Measurements from ENCODE around the gene WARS2. TPM values are rescaled to one million over a fixed set of nuclear protein-coding genes. Genes with fewer than 3 reads are reported as not detected.
"Not testable (repeated sequence)": the region's sequence is repeated elsewhere in the genome, so short reads cannot be mapped to it uniquely, and the experiment has no call there.

Gene WARS2
- total RNA-seq, 2 experiments from 2014 or later: 28.3 to 30.0 TPM

DNA sequence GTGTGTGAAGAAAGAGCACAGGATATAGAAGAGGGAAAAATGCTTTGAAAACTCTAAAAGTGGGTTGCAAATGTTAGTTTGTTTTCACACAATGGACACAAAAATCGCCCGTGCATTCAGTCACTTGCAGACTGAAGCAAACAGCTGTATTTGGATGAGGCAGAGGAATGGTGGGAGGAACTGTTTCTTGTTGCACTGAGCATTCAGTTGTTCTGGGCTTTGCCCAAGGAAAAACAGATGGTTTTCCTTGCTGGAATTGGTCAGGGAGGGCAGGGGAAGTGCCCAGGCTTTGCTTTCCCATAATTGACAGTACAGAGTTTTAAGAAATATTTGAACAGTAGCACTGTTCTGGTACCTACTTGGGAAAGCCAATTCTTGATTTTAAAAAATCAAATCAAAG, 19.5 kb upstream of the WARS2 start:
- Mint-ChIP-seq H3K36me3 (ENCODE audit: low read depth) (peaks cover 70% of the 10 kb centered on the region), H3K4me3 (no peak overlapping the region), H3K9me3 (peaks cover 2% of the 10 kb centered on the region), H3K4me1 (ENCODE audit: low read depth) (peaks cover 4% of the 10 kb centered on the region), H3K27ac (no peak overlapping the region), H3K27me3 (ENCODE audit: low read depth) (no peaks in the 10 kb centered on the region)
- intact Hi-C loops (cut with micrococcal nuclease): no loop called here
- CTCF ChIA-PET: interaction anchor here (1.6 kb wide), 1 partner anchor 19 kb away, joined by 3 read pairs; no protein-coding TSS in a partner anchor
- DNase-seq: no peak

DNA sequence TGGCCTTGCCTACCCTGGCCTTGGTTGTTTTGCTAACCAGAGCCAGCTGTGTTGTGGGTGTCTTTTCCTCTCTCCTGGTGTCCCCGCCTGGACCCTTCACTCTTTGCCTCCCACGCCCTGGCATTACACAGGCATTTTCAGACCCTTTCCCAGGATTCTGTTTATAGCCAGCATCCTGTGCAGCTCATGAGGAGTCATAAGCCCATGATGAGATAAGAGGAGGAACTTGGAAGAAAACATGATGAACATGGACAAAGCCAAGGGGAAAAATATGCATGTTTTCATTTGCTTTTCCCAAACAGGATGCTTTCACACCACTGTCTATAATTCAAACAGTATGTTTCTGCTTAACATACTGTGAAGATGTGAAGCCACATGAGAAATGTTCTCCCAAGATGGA, 18.7 kb upstream of the WARS2 start:
- CTCF ChIA-PET: no interaction called here
- Mint-ChIP-seq H3K27me3 (ENCODE audit: low read depth) (no peaks in the 10 kb centered on the region), H3K4me3 (no peak overlapping the region), H3K27ac (no peak overlapping the region), H3K4me1 (ENCODE audit: low read depth) (peaks cover 5% of the 10 kb centered on the region), H3K36me3 (ENCODE audit: low read depth) (peaks cover 70% of the 10 kb centered on the region), H3K9me3 (peaks cover 2% of the 10 kb centered on the region)
- intact Hi-C loops (cut with micrococcal nuclease): no loop called here
- no peak for DNase-seq

DNA sequence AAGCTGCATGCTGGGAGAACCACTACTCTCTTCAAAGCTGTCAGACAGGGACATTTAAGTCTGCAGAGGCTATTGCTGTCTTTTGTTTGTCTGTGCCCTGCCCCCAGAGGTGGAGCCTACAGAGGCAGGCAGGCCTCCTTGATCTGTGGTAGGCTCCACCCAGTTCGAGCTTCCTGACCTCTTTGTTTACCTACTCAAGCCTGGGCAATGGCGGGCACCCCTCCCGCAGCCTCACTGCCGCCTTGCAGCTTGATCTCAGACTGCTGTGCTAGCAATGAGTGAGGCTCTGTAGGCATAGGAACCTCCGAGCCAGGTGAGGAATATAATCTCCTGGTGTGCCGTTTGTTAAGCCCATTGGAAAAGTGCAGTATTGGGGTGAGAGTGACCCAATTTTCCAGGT, 16.3 kb upstream of the WARS2 start:
- H3K27ac Mint-ChIP-seq; H3K4me3 Mint-ChIP-seq; DNase-seq; H3K9me3 Mint-ChIP-seq; H3K27me3 Mint-ChIP-seq (ENCODE audit: low read depth); H3K4me1 Mint-ChIP-seq (ENCODE audit: low read depth); CTCF ChIA-PET; intact Hi-C loops (cut with micrococcal nuclease): not testable (repeated sequence)
- H3K36me3 Mint-ChIP-seq (ENCODE audit: low read depth): peaks cover 68% of the 10 kb centered on the region

DNA sequence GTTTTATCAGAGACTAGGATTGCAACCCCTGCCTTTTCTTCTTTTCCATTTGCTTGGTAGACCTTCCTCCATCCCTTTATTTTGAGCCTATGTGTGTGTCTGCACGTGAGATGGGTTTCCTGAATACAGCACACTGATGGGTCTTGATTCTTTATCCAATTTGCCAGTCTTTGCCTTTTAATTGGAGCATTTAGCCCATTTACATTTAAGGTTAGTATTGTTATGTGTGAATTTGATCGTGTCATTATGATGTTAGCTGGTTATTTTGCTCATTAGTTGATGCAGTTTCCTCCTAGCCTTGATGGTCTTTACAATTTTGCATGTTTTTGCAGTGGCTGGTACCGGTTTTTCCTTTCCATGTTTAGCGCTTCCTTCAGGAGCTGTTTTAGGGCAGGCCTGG, 14.6 kb upstream of the WARS2 start:
- H3K36me3 Mint-ChIP-seq (ENCODE audit: low read depth): peaks cover 68% of the 10 kb centered on the region
- H3K4me1 Mint-ChIP-seq (ENCODE audit: low read depth); H3K27me3 Mint-ChIP-seq (ENCODE audit: low read depth); H3K9me3 Mint-ChIP-seq; CTCF ChIA-PET; intact Hi-C loops (cut with micrococcal nuclease); H3K4me3 Mint-ChIP-seq; H3K27ac Mint-ChIP-seq; DNase-seq: not testable (repeated sequence)

DNA sequence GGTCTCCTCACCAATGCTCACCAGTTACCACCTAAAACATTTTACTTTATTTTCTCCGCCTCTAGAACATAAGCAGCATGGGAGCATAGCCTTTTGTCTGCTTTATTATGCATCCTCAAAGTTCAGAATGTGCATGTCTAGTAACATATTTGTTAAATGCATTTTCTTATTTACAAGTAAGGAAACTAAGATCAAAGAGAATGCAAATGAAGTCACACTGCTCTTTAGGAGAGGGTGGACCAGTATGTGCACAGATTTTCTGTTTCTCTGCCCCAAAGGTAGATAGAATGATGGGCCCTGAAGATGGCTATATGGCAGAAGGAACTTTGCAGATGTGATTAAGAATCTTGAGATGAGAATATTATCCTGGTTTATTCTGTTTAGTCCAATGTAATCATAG, 9.7 kb upstream of the WARS2 start:
- intact Hi-C loops (cut with micrococcal nuclease): no loop called here
- H3K27me3 Mint-ChIP-seq (ENCODE audit: low read depth): no peaks in the 10 kb centered on the region
- H3K9me3 Mint-ChIP-seq: no peaks in the 10 kb centered on the region
- no peak overlapping the region for H3K27ac Mint-ChIP-seq
- CTCF ChIA-PET: interaction anchor here (0.7 kb wide), 1 partner anchor 8 kb away, joined by 3 read pairs; no protein-coding TSS in a partner anchor
- peaks cover 52% of the 10 kb centered on the region for H3K36me3 Mint-ChIP-seq (ENCODE audit: low read depth)
- peaks cover 13% of the 10 kb centered on the region for H3K4me1 Mint-ChIP-seq (ENCODE audit: low read depth)
- DNase-seq: no peak
- H3K4me3 Mint-ChIP-seq: no peak overlapping the region

DNA sequence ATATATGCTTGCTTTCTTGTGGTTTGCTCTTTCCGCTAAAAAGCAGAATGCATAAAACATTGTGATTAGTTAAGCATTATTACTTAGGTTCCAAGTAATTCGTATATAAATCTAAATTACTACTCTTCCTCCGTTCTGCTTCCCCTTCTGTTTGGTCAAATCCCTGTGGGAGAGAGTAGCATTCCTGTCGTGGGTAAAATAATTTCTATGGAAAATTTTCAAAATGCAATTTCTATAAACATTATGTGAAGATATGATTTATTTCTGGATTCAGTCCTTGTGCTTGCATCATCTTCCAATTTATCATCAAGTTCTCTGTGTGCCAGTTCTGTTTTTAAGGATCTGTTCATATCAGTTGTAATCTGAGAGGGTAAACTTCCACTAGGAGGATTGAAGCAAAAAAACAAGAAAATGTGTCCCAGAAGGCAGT, 7.2 kb upstream of the WARS2 start:
- no peak overlapping the region for H3K4me3 Mint-ChIP-seq
- peaks cover 49% of the 10 kb centered on the region for H3K36me3 Mint-ChIP-seq (ENCODE audit: low read depth)
- intact Hi-C loops (cut with micrococcal nuclease): no loop called here
- H3K4me1 Mint-ChIP-seq (ENCODE audit: low read depth): peaks cover 18% of the 10 kb centered on the region
- CTCF ChIA-PET: no interaction called here
- DNase-seq: no peak
- H3K27ac Mint-ChIP-seq: no peak overlapping the region
- H3K27me3 Mint-ChIP-seq (ENCODE audit: low read depth): no peaks in the 10 kb centered on the region
- no peaks in the 10 kb centered on the region for H3K9me3 Mint-ChIP-seq

DNA sequence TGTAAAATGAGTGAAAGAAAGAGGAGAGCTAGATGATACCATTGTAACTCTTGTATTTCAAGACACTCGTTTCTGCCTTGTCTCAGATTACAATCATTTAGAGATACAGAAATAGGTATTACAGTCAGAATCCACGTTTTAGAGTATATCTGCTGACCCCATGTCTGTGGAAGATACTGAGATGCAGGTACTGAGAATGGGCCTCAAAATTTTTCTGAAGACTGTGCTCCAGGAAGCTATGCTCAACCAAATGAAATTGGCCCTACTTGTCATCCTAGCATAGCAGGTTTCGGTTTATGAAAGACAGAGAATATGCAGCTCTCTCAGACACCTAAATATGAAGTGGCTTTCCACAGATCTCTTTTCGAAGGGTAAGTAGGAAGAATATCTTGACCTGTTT, 6.0 kb upstream of the WARS2 start:
- intact Hi-C loops (cut with micrococcal nuclease): no loop called here
- CTCF ChIA-PET: no interaction called here

DNA sequence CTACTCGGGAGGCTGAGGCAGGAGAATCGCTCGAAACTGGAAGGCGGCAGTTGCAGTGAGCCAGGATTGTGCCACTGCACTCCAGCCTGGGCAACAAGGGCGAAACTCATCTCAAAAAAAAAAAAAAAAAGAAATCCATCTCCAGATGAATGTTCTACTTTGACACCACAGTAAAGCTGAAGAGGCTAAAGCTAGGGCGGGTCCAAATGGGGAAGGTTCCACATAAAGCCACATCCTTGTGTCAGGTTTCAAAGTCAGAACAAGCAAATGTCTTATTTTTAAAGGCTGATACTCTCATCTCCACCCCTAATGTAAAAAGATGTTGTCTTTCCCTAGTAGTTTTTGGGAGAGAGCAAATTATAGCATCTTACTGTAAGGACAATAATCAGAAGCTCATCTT, 4.4 kb upstream of the WARS2 start:
- CTCF ChIA-PET: interaction anchor here (0.5 kb wide), 1 partner anchor 132 kb away, joined by 3 read pairs; no protein-coding TSS in a partner anchor
- no peak overlapping the region for H3K27ac Mint-ChIP-seq
- peaks cover 40% of the 10 kb centered on the region for H3K36me3 Mint-ChIP-seq (ENCODE audit: low read depth)
- H3K4me3 Mint-ChIP-seq: no peak overlapping the region
- peaks cover 32% of the 10 kb centered on the region for H3K4me1 Mint-ChIP-seq (ENCODE audit: low read depth)
- no peaks in the 10 kb centered on the region for H3K9me3 Mint-ChIP-seq
- DNase-seq: no peak
- H3K27me3 Mint-ChIP-seq (ENCODE audit: low read depth): no peaks in the 10 kb centered on the region
- intact Hi-C loops (cut with micrococcal nuclease): loop anchor here (5.0 kb wide), 5 partner anchors 132 to 1778 kb away; partner anchors contain the start of genes MAN1A2 and SEC22B

More for the DNA sequence above, 6.0 kb upstream of the WARS2 start:
- H3K27ac Mint-ChIP-seq: no peak overlapping the region
- H3K9me3 Mint-ChIP-seq: no peaks in the 10 kb centered on the region
- H3K4me3 Mint-ChIP-seq: no peak overlapping the region
- DNase-seq: no peak
- peaks cover 28% of the 10 kb centered on the region for H3K4me1 Mint-ChIP-seq (ENCODE audit: low read depth)
- no peaks in the 10 kb centered on the region for H3K27me3 Mint-ChIP-seq (ENCODE audit: low read depth)
- H3K36me3 Mint-ChIP-seq (ENCODE audit: low read depth): peaks cover 47% of the 10 kb centered on the region

DNA sequence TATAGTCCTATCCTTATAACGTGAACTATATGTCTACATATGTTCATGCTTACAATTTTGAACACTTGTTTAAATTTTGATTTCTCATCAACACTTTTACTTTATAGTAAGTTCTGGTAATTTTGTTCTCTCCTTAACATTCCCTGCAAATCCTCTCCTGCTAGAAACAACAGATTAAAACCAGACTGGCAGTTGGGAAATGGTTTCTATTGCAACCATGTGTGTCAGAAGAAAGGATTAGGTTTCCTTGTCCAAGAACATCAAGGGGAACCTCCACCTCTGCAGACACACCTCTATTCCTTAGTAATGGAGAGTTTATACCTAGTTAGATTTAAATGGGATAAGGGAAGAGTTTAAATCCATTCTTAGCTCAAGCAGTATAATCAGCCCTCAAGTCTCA, 3.3 kb upstream of the WARS2 start:
- CTCF ChIA-PET: no interaction called here
- intact Hi-C loops (cut with micrococcal nuclease): loop anchor here (5.0 kb wide), 5 partner anchors 134 to 1776 kb away; partner anchors contain the start of genes MAN1A2 and SEC22B
- no peak overlapping the region for H3K27ac Mint-ChIP-seq

DNA sequence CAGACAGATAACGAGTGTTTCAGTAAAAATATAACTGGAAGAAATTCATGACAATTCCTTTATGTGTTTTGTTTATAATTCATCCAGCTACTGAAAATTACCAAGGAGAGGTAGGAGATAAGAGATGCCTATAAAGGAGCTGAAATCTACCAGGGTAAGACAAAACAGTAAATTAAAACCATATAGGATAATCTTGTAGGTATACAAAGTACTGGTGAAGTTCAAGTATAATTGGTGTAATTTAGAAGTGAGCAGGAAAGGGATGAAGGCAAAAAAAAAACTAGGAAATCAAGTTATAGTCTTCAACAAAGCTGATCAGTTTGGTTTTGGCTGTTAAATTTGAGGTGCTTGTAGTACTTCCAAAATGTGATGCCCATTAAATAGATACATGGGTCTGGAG, 1.2 kb upstream of the WARS2 start:
- H3K4me3 Mint-ChIP-seq: no peak overlapping the region
- H3K9me3 Mint-ChIP-seq: no peaks in the 10 kb centered on the region
- H3K36me3 Mint-ChIP-seq (ENCODE audit: low read depth): peaks cover 27% of the 10 kb centered on the region
- H3K4me1 Mint-ChIP-seq (ENCODE audit: low read depth): peaks cover 33% of the 10 kb centered on the region
- no peaks in the 10 kb centered on the region for H3K27me3 Mint-ChIP-seq (ENCODE audit: low read depth)
- no peak overlapping the region for H3K27ac Mint-ChIP-seq
- intact Hi-C loops (cut with micrococcal nuclease): loop anchor here (2.0 to 5.0 kb wide), 8 partner anchors 136 to 1774 kb away; partner anchors contain the start of genes MAN1A2, SEC22B and TENT5C
- no peak for DNase-seq
- CTCF ChIA-PET: interaction anchor here (0.6 to 1.5 kb wide), 4 partner anchors 11 to 156 kb away, joined by 3 to 4 read pairs (median 3); no protein-coding TSS in a partner anchor

More for the DNA sequence above, 3.3 kb upstream of the WARS2 start:
- H3K36me3 Mint-ChIP-seq (ENCODE audit: low read depth): peaks cover 35% of the 10 kb centered on the region
- DNase-seq: no peak
- no peak overlapping the region for H3K4me3 Mint-ChIP-seq
- no peaks in the 10 kb centered on the region for H3K9me3 Mint-ChIP-seq
- peaks cover 34% of the 10 kb centered on the region for H3K4me1 Mint-ChIP-seq (ENCODE audit: low read depth)
- no peaks in the 10 kb centered on the region for H3K27me3 Mint-ChIP-seq (ENCODE audit: low read depth)

DNA sequence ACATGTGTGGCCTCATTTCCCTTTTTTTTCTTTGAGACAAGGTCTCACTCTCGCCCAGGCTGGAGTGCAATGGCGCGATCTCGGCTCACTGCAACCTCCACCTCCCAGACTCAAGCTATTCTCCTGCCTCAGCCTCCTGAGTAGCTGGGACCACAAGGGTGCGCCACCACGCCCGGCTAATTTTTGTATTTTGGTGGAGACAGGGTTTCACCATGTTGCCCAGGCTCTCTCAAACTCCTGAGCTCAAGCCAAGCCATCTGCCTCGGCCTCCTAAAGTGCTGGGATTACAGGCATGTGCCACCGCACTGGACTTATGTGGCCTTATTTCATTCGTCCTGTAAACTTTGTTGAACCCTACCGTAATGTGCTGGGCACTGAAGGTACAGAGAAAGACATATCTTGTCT, 569 bp upstream of the WARS2 start:
- intact Hi-C loops (cut with micrococcal nuclease): loop anchor here (2.0 to 5.0 kb wide), 8 partner anchors 136 to 1774 kb away; partner anchors contain the start of genes MAN1A2, SEC22B and TENT5C
- Mint-ChIP-seq H3K36me3 (ENCODE audit: low read depth) (peaks cover 23% of the 10 kb centered on the region), H3K27ac (no peak overlapping the region), H3K9me3 (no peaks in the 10 kb centered on the region), H3K4me3 (no peak overlapping the region), H3K4me1 (ENCODE audit: low read depth) (peaks cover 27% of the 10 kb centered on the region), H3K27me3 (ENCODE audit: low read depth) (no peaks in the 10 kb centered on the region)
- DNase-seq: peak; percentile 71
- CTCF ChIA-PET: interaction anchor here (1.2 to 1.3 kb wide), 2 partner anchors 10 to 20 kb away, joined by 3 to 4 read pairs; no protein-coding TSS in a partner anchor

DNA sequence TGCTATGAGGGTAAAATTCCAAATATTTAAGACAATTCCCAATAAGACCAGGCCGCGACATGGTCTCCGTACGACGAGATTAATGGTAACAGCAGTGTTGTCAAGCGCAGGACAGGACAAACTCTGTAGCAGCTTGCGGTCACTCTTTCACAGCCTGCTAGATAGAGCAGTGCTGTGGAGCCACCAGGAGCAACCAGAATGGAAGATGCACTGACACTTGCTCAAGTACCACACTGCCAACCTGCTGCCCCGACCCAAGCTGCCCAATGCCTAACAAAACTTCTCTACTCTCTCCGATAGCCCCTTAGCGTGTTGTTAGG, 636 bp downstream of the WARS2 start:
- intact Hi-C loops (cut with micrococcal nuclease): loop anchor here (1.0 to 5.0 kb wide), 11 partner anchors 137 to 1773 kb away; partner anchors contain the start of genes GDAP2, MAN1A2, SEC22B and TENT5C
- Mint-ChIP-seq H3K36me3 (ENCODE audit: low read depth) (peaks cover 19% of the 10 kb centered on the region), H3K27me3 (ENCODE audit: low read depth) (no peaks in the 10 kb centered on the region), H3K4me3 (no peak overlapping the region), H3K9me3 (no peaks in the 10 kb centered on the region), H3K4me1 (ENCODE audit: low read depth) (peaks cover 24% of the 10 kb centered on the region), H3K27ac (no peak overlapping the region)
- CTCF ChIA-PET: no interaction called here
- no peak for DNase-seq

DNA sequence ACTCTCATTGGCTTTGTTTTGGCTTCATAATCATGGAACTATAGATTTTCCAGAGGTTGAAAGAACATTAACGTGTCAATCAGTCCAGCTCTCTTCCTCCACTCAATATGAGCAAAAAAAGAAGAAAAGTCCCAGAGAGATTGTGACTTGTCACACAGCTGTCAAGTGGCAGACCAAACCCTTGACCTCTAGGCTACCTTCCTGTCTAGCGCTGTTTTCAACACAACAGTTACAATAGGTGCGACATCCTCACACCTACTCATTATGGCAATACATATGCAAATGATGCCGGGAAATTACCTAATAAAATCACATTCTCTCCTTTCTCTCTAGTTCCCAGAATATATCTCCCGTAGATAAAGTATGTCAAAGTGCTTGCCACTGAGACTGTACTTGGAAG, 1.1 kb downstream of the WARS2 start:
- Mint-ChIP-seq H3K4me1 (ENCODE audit: low read depth) (peaks cover 24% of the 10 kb centered on the region), H3K4me3 (no peak overlapping the region), H3K27ac (no peak overlapping the region), H3K27me3 (ENCODE audit: low read depth) (no peaks in the 10 kb centered on the region), H3K9me3 (no peaks in the 10 kb centered on the region), H3K36me3 (ENCODE audit: low read depth) (peaks cover 18% of the 10 kb centered on the region)
- intact Hi-C loops (cut with micrococcal nuclease): no loop called here
- CTCF ChIA-PET: no interaction called here
- DNase-seq: peak; percentile 55

Measured in activated naive CD4-positive, alpha-beta T cell treated with anti-CD3 and anti-CD28 coated beads for 36 hours (primary cell).